KBM-7 (cell line): ENCODE results near the gene RGL4.
"Not testable (repeated sequence)": the region's sequence is repeated elsewhere in the genome, so short reads cannot be mapped to it uniquely, and the experiment has no call there.

Experiments
- DNase-seq: peaks from one replicate; pipeline ENCODE4 v3.0.0-alpha.2; 2015
- in situ Hi-C: fragments of 300-500 bp; cut with MboI; formaldehyde crosslinking; loops from 2 replicates; pipeline ENCODE4 v1.14.3; 2020; ENCODE audit warnings: low sequenced_read_pairs, low pct_unique_long_range_greater_than_20kb, mixed read lengths

Gene RGL4, protein sequence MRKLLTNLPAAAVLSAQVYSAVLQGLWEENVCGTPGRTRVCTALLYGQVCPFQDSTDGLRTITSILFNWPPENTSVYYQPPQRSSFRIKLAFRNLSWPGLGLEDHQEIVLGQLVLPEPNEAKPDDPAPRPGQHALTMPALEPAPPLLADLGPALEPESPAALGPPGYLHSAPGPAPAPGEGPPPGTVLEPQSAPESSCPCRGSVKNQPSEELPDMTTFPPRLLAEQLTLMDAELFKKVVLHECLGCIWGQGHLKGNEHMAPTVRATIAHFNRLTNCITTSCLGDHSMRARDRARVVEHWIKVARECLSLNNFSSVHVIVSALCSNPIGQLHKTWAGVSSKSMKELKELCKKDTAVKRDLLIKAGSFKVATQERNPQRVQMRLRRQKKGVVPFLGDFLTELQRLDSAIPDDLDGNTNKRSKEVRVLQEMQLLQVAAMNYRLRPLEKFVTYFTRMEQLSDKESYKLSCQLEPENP

DNA sequence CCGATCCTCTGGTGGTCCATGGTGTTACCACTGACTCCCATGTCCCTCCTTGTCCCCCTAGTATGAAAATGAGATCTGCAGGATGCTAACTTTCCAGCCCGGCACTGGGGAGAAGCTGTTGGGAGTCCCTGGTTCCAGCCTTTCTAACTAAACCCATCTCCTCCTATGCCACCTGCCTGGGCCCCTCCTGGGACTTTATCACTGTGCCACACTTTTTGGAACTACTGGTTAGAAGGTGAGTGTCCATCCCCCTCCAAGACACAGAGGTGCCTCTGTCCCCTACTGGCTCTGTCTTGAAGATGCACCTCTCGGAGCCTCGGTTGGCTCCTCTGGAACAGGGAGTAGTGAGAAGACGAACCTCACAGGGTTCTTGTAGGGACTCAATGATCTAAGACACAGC, at the start of gene RGL4:
TSS of gene RGL4 (plus strand) at position 301 of the 400 bp plus-strand sequence. CDS start 1,018 bp downstream, outside the sequence.
- in situ Hi-C loops, result no loop called here

DNA sequence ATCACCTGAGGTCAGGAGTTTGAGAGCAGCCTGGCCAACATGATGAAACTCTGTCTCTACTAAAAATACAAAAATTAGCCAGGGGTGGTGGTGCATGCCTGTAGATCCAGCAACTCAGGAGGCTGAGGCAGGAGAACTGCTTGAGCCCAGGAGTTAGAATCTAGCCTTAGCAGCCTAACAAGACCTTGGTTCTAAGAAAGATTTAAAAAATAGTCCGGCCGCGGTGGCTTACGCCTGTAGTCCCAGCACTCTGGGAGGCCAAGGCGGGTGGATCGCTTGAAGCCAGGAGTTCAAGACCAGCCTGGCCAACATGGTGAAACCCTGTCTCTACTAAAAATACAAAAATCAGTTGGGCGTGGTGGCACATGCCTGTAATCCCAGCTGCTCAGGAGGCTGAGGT, 44.3 kb upstream of the RGL4 start:
- DNase-seq, in situ Hi-C loops: not testable (repeated sequence)

More for the DNA sequence above, at the start of gene RGL4:
- DNase-seq, result no peak

DNA sequence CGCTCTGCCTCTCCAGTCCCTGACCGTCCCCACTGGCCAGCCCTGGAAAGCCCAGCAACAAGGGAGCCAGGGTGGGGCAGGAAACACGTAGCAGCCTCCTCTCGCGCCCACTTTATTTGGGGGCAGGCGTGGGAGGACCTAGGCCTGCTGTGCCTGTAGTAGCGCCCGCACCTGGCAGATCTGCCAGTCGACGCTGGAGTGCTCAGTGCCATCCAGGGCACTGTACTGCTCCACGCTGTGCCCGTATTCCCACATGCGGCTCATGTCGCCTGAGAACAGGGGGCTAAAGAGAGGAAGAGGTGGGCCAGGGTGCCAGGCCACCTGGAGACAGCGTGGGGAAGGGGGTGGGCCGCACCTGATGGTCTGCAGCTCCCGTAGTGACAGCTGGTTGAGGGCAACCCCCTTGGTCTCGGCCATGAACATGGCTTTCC, 41.7 kb upstream of the RGL4 start:
- DNase-seq, result no peak
- in situ Hi-C loops, result no loop called here

DNA sequence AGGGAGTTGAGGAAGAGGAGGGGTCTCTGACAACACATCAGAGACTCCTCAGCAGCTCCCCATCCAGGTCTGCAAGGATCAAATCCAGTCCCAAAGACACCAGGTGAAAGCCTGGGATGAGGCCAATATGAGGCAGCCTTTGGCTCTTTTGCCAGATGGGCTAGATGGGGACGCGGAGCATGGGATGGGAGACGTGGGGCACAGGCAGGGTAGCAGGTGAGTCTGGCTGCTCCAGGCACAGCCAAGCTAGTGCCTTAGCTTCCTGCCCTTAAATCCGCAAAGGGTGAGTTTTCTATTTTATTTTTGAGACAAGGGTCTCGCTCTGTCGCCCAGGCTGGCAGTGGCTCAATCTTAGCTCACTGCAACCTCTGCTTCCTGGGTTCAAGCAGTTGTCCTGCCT, 39.1 kb upstream of the RGL4 start:
- in situ Hi-C loops, result no loop called here

DNA sequence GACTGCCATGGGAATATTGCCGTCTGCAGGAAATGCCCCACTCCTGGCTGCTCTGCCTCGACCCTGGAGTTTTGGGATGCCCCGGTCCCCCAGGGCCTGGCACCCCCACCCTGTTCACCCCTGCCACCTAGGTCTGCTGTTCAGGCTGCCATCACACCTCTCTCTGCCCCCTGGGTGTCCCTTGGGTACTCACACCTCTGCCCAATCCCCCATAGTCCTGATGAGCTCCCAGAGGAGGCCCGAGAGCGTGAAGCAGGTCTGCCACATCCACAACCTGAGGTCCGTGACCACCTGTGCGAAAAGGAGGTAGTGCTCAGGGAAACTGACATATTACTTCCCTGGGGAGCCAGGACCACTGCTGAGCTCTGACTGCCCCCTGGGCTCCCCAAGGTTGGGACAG, 38.5 kb upstream of the RGL4 start:
- no peak for DNase-seq
- in situ Hi-C loops, result no loop called here

More for the DNA sequence above, 39.1 kb upstream of the RGL4 start:
- DNase-seq, result no peak

DNA sequence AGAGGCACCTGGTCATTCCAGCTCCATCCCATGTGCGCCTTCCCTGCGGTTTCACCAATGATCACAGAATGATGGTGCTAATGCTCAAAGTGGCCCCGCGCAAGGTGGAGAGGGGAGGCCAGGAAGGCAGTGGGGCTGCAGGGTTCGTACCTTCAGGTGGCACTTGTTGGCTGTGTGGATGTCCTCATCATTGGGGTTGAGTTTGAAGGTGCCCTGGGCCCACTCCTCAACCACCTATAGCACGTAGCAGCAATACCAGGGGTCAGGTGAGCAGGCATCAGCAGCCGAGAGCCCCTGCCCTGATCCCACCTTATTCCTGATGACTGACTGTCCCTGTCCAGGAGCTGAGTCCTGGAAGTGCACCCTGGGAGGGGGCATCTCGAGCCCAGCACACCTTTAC, 38.1 kb upstream of the RGL4 start:
- in situ Hi-C loops, result no loop called here
- DNase-seq, result no peak

DNA sequence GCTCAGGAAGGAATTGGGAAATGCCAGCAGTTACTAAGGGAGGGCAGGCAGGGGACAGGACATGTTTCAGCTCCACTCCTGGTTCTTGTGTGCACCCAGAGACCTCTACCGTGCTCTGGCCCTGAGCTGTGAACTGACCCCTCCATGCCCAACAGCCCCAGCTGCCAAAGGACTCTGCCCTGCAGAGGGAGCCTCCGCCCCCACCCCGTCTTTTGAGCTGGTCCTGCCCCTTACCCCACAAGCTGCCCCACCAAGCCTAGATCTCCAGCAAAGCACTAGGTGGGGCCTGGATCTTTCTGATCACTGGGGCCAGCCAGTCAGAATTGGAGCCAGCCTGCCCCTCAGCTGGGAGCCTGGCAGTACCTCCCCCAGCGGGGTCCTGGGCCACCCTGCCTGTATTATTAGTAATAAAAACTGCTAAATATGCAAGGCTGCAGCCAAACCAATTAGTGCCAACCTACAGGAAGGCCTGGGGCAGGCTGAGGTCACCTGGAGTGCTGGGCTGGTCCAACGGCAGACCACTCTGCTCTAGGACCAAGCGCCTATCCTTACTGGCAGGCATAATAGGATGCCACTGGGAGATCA, 34.8 kb upstream of the RGL4 start:
- in situ Hi-C loops, result no loop called here
- no peak for DNase-seq

DNA sequence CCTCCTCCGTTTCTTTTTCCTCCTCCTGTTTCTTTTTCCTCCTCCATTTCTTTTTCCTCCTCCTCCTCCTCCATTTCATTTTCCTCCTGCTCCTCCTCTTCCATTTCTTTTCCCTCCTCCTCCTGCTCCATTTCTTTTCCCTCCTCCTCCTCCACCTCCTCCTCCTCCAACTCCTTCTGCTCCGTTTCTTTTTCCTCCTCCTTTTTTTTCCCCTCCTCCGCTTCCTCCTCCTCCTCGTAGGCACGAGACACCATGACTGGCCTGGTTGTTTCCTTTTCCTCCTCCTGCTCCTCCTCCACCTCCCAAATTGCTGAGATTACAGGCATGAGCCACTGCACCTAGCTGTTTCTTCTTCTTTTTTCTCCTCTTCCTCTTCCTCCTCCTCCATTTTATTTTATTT, 33.1 kb upstream of the RGL4 start:
- no peak for DNase-seq
- in situ Hi-C loops, result no loop called here

DNA sequence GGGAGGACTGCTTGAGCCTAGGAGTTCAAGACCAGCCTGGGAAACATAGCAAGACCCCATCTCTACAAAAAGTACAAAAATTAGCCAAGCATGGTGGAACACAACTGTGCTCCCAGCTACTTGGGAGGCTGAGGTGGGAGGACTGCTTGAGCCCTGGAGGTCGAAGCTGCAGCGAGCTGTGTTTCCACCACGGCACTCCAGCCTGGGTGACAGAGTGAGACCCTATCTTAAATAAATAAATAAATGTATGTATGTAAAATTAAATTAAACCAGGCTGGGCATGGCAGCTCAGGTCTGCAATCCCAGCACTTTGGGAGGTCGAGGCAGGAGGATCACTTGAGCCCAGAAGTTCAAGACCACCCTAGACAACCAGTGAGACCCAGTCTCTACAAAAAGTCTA, 30.4 kb upstream of the RGL4 start:
- DNase-seq, in situ Hi-C loops: not testable (repeated sequence)

DNA sequence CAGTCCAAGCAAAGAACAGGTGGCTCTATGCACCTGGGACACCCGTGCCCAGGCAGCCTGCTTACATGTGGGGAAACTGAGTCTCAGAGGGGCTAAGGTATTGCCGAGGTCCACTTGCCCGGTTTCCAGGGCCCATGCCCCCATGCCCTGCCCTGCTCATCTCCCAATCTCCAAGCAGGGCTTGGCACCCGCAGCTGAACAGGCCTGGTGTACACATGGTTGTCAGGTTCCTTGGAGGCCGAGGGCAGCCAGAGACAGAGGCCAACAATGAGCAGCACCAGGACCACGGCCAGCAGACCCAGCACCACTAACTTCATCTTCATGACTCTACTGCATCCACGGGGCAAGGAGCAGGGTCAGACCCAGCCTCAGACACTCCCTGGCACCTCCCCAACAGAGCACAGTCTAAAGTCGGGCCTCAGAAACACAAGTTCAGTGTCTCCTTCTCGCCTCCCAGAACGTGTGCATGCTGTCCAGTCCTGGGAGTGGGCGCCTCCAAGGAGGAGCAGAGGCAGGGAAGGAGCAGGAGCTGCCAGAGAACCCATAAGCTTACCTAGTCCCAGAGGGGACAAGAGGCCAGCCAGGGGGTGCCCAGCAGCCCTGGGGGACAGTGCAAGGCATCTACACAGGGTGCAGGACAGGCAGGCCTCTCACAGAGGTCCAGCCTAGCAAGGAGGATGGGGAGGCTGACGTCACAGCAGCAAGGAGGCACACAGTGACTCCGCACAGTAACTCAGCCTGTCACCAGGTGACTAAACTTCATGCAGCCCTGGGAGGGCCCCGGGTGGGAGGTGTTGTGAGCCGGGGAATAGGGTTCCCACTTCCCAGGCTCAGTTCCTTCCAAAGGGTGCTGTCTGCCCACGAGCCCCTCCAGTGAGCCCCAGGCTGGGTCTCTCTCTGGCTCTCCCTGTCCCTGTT, 20.2 kb upstream of the RGL4 start:
- in situ Hi-C loops, result no loop called here
- DNase-seq, result no peak

DNA sequence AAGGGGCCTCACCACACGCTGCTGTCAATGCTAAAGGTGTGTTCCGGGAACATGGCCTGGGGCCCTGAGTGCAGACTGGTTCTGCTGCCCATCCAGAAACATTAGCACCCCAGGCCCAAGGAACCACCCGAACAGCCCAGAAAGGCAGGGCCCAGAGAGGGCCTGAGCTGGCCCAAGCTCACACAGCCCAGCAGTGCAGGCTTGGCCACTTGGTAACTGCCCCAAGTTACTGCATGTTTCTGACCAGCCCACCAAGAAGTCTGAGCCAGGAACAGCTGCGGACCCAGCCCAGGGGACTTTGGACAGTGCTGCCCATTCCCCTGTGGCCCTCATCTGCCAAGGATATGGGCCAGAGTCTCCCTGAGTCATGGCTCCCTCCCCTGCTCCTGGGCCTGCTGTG, 19.4 kb upstream of the RGL4 start:
- in situ Hi-C loops, DNase-seq: not testable (repeated sequence)

DNA sequence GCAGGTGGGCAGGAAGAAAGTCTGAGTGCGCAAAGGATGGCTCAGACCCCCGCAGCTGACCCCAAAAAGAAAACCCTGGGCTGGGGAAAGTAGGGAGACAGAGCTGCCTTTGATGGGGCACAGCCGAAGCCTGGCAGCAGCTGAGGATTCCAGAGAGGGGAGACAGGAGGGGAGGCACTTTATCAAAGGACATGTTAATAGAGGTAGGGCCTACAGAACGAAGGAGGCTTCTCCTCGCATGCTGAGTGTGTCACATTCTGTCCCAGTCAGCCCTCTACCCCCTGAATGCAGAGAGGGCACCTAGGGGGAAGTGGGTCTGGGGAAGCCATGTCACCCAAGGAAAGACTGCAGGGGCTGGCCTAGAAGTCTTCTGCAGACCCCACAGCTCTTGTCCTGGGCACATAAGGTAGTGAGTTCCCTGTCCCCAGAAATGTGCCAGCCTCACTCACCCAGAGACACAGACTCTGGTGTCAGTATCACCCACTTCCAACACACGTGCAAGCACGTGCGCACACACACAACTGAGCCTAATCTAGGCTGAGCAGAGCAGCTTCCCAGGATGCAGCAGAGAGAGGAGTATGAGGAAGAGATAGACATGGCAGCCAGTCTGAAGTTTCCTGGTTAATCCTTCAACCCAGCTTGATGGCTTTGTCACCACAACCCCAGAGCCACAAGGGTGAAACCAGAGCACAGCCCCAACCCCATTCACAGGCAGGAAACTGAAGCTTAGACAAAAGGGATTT, 18.3 kb upstream of the RGL4 start:
- in situ Hi-C loops, DNase-seq: not testable (repeated sequence)

DNA sequence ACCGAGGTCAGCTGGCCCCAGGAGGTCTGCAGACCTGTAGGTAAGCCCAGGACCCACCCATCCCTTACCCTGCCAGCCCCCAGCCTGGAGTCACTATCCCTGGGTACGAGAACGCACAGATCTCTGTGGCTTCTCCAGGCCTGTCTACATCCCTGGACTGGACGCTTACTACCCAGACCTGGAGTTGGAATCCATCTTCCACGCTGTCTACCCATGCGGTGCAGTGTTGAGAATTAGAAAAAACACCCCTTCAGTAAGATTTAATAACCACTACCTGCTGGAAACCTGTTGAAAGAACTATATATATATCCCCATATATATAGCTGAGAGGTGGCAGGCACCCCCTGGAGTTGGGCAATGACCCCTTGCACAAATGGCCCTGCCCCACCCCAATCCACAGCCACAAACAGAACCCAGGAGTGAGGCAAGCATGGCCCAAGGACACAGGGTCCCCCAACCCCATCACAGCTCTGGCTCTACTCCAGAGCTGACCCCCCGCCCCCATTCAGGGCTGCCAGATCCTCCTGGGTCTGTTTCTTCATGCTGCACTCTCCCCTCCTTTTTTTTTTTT, 17.7 kb upstream of the RGL4 start:
- in situ Hi-C loops, result no loop called here
- DNase-seq, result no peak

DNA sequence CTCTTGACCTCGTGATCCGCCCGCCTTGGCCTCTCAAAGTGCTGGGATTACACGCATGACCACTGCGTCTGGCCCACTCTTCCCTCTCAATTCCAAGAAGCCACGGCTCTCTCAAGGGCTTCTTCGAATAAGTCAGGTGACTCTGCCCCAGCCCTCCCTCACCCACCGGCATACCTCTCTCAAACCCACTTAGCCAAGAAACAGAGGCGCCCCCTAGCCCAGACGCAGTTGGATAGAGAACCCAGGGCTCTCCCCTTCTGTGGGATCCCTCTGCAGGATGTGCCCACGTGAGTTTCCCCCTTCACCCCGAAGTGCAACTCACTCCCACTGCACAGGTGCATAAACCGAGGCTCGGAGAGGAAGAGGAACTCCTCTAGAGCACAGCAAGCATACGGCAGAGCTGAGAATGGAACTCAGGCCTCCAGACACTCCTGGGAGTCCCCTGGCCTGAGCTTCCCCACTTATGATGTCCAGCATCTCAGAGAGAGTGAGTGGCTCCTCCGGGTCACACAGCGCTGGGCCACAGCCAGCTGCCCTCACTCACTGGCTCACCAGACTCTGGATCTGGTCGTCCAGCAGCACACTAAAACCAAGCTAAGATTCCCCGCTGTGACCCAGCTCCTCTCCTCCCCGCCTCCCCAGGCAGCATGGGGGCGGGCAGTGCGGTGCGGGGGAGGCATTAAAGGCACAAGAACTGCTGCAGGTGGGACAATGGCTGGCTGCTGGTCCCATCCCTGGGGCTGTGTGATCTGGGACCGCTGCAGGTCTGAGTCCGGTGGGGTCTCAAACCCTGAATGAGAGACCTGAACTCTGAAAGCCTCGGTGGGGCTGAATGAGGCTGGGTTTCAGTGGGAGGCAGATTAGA, 16.8 kb upstream of the RGL4 start:
- no peak for DNase-seq
- in situ Hi-C loops, result no loop called here

DNA sequence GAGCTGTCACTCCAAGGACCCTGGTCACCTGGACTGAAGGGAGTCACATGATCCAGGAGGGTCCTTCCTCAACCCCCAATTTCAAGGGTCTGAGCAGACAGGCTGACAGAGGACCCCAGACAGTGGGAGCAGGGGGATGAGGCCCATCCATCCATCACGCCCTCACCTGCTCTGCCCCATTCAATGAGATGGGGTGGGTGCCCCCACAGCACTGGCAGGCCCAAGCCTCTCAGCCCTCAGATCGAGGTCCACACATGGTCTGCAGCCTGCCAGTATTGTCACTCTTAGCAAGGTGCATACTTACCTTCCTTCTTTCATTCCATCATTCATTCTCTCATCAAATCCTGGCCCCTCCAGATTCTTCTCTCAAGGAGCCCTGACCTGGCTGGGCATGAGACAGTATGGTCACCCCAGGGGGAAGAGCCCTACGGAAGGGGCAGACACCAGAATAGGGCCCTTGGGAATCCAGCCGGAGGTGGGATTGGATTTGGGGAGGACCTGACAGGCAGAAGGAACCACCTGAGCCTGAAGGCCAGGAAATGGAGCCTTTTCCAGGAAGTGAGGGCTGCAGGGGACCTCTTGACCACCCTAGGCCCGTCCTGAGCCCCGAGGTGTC, 15.8 kb upstream of the RGL4 start:
- in situ Hi-C loops, DNase-seq: not testable (repeated sequence)

DNA sequence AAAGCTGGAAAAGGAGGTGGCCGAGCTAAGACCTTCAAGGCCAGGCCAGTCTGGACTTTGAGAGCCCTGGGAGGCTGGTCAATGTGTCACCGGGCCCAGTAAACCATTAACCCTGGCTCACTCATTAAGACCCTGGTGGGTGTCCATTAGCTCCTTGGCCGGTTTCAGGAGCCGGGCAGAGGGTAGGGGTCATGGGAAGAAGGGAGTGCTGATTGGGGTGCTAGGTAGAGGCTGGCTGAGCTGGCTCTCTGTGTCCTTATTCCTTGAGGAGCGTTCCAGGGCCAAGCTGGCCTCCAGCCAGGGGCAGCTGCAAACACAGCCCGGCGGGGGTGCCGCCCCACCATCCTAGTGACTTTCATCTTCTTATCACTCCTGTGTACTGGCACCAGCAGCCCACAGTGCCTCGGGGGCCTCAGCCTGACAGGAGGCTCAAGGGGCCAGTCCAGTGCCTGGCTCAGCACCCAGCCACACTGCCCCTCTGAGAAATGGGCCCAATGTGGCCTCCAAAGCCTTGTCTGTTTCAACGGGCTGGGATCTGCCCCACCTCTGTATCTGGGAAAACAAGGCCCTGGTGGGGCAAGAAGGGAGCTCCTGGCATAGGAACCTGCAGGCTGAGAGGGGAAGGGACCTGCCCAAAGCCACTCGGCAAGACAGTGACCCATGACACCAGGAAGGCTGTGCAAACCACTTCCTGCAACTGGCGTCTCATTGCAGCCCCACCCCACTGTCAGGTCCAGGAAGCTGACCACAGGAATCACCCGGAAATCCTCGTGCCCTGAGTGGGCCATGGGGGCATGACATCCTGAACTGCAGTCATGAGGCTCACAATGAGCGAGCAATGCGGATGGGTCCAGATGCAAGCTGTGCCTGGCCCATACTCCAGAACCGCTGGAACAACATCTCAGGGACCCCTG, 15.1 kb upstream of the RGL4 start:
- in situ Hi-C loops, result no loop called here
- DNase-seq, result no peak
